A549 (cell line): Measurements from ENCODE around the gene SPTLC2. TPM values are rescaled to one million over a fixed set of nuclear protein-coding genes. Genes with fewer than 3 reads are reported as not detected.

Experiments
- ATAC-seq, 2 experiments: fragments of 200-7000 bp in 1 of 2; fragments of >200 bp in 1 of 2; cut with Nextera tagmentation in 1 of 2; cut with Tn5 transposase in 1 of 2; 3 replicates each; pipeline versions ENCODE4 v1.8.0 to v1.9.1; 2018 to 2020; ENCODE audit warnings: mild to moderate bottlenecking in 1 of 2, moderate library complexity in 1 of 2
- CTCF ChIA-PET: fragments of 300-600 bp; sonication (Branson Sonifier 250); formaldehyde crosslinking; extraction: SDS; loops from one replicate; lab custom pipeline; 2021; ENCODE audit warnings: antibody characterized with exemption, inconsistent platforms; lab: Yijun Ruan, JAX
- POLR2A ChIA-PET: fragments of 350-600 bp; formaldehyde crosslinking; extraction: SDS; loops from one replicate; lab custom pipeline; 2021; ENCODE audit warnings: antibody characterized with exemption, inconsistent platforms; lab: Yijun Ruan, JAX
- DNase-seq, 2 experiments: peaks; one replicate each; pipeline versions ENCODE4 v3.0.0 to v3.0.0-alpha.2; 2011 to 2016; ENCODE audit warnings: low read depth in 1 of 2, low spot score in 1 of 2
- FAIRE-seq: peaks from 2 replicates; lab custom pipeline; 2011; peaks lifted over from hg19 to GRCh38; lab: Jason Lieb, UNC
- H3K27ac ChIP-seq, 2 experiments: fragments of >200 bp; sonication (Bioruptor Twin); formaldehyde crosslinking; 3 replicates each; pipeline ENCODE4 v1.5.1; 2016 to 2017
- H3K4me1 ChIP-seq: fragments of >200 bp; sonication (Bioruptor Twin); formaldehyde crosslinking; 3 replicates; pipeline ENCODE4 v1.6.1; 2016
- H3K4me2 ChIP-seq: fragments of >200 bp; sonication (Bioruptor Twin); formaldehyde crosslinking; 3 replicates; pipeline ENCODE4 v1.6.1; 2016
- H3K4me3 ChIP-seq: fragments of >200 bp; sonication (Bioruptor Twin); formaldehyde crosslinking; 3 replicates; pipeline ENCODE4 v1.5.1; 2016
- H3K9me3 ChIP-seq: fragments of >200 bp; sonication (Bioruptor Twin); formaldehyde crosslinking; 3 replicates; pipeline ENCODE4 v1.6.1; 2016
- CBX2 ChIP-seq: fragments of 200-600 bp; sonication (generic); IDR thresholded peaks from 2 replicates; pipeline ENCODE4 v1.6.1; 2016; ENCODE audit warnings: low read depth, mild to moderate bottlenecking, borderline replicate concordance
- CEBPB ChIP-seq, 2 experiments: fragments of >200 bp in 1 of 2; sonication (Bioruptor Twin) in 1 of 2; formaldehyde crosslinking in 1 of 2; IDR thresholded peaks; 2 replicates each; pipeline ENCODE4 v1.6.1; 2012 to 2016
- CHD2 ChIP-seq: fragments of 150-350 bp; IDR thresholded peaks from 2 replicates; pipeline ENCODE4 v1.6.1; 2014; ENCODE audit warnings: low read length; ENCODE audit not compliant: partially characterized antibody
- E2F6 ChIP-seq: IDR thresholded peaks from 2 replicates; pipeline ENCODE4 v1.6.1; 2012; ENCODE audit warnings: low read depth, borderline replicate concordance
- EHMT2 ChIP-seq: fragments of 200-600 bp; sonication (generic); IDR thresholded peaks from 2 replicates; pipeline ENCODE4 v1.6.1; 2016; ENCODE audit warnings: antibody characterized with exemption, low read depth, mild to moderate bottlenecking, moderate library complexity
- ESRRA ChIP-seq: fragments of 150-350 bp; IDR thresholded peaks from 2 replicates; pipeline ENCODE4 v1.6.1; 2014; ENCODE audit warnings: mild to moderate bottlenecking, low read length, borderline replicate concordance
- HES2 ChIP-seq: fragments of >200 bp; sonication (Bioruptor Twin); formaldehyde crosslinking; IDR thresholded peaks from 2 replicates; pipeline ENCODE4 v1.6.1; 2016
- HEYL ChIP-seq: fragments of 250-450 bp; sonication (Bioruptor Pico); IDR thresholded peaks from 2 replicates; pipeline ENCODE4 v1.8.0; 2021; ENCODE audit warnings: mild to moderate bottlenecking, moderate library complexity
- HMGXB4 ChIP-seq: fragments of 250-450 bp; sonication (Bioruptor Pico); IDR thresholded peaks from 2 replicates; pipeline ENCODE4 v1.5.0; 2021; ENCODE audit warnings: mild to moderate bottlenecking, moderate library complexity, borderline replicate concordance
- HOXB13 ChIP-seq: fragments of 250-450 bp; sonication (Bioruptor Pico); IDR thresholded peaks from 2 replicates; pipeline ENCODE4 v1.5.0; 2020; ENCODE audit warnings: low read depth, mild to moderate bottlenecking, moderate library complexity
- HOXB5 ChIP-seq: fragments of 250-450 bp; sonication (Bioruptor Pico); IDR thresholded peaks from 2 replicates; pipeline ENCODE4 v1.5.0; 2020; ENCODE audit warnings: mild to moderate bottlenecking, moderate library complexity
- JUNB ChIP-seq: fragments of >200 bp; sonication (Bioruptor Twin); formaldehyde crosslinking; IDR thresholded peaks from 2 replicates; pipeline ENCODE4 v1.6.1; 2016
- KDM1A ChIP-seq: fragments of 200-600 bp; sonication (generic); IDR thresholded peaks from 2 replicates; pipeline ENCODE4 v1.6.1; 2016; ENCODE audit warnings: low read depth, mild to moderate bottlenecking
- KDM5A ChIP-seq: fragments of 200-600 bp; sonication (generic); IDR thresholded peaks from 2 replicates; pipeline ENCODE4 v1.6.1; 2016; ENCODE audit warnings: antibody characterized with exemption, mild to moderate bottlenecking
- MAFK ChIP-seq: fragments of 450-650 bp; IDR thresholded peaks from 2 replicates; pipeline ENCODE4 v1.6.1; 2014; ENCODE audit not compliant: partially characterized antibody
- NFE2L2 ChIP-seq: fragments of 150-350 bp; conservative IDR thresholded peaks from 2 replicates; pipeline ENCODE4 v1.6.1; 2014; ENCODE audit warnings: low read length
- POLR2A ChIP-seq: IDR thresholded peaks from 2 replicates; pipeline ENCODE4 v1.6.1; 2012; ENCODE audit warnings: mild to moderate bottlenecking, low read length
- POLR2AphosphoS2 ChIP-seq: conservative IDR thresholded peaks from 2 replicates; pipeline ENCODE4 v1.6.1; 2012; ENCODE audit warnings: low read length, improper control_type of control experiment, inconsistent platforms
- RAD21 ChIP-seq, 2 experiments: fragments of >200 bp in 1 of 2; sonication (Bioruptor Twin) in 1 of 2; formaldehyde crosslinking in 1 of 2; IDR thresholded peaks in 1 of 2; conservative IDR thresholded peaks in 1 of 2; 2 replicates in 1 of 2; 3 replicates in 1 of 2; pipeline ENCODE4 v1.6.1; 2012 to 2018; ENCODE audit warnings: inconsistent platforms in 1 of 2
- RFX5 ChIP-seq: fragments of 450-650 bp; IDR thresholded peaks from 2 replicates; pipeline ENCODE4 v1.7.1; 2014; ENCODE audit warnings: antibody characterized with exemption, mild to moderate bottlenecking, moderate library complexity
- TFCP2L1 ChIP-seq: fragments of 250-450 bp; sonication (Bioruptor Pico); IDR thresholded peaks from 2 replicates; pipeline ENCODE4 v1.5.0; 2021; ENCODE audit warnings: mild to moderate bottlenecking
- ZC3H11A ChIP-seq: fragments of 450-650 bp; IDR thresholded peaks from 2 replicates; pipeline ENCODE4 v1.6.1; 2014; ENCODE audit warnings: antibody characterized with exemption, mild to moderate bottlenecking
- WGBS: methylation state at CpG from one replicate; pipeline ENCODE4 v1.1.6; 2017; ENCODE audit errors: missing lambda C conversion rate; 5-methylcytosine and 5-hydroxymethylcytosine counted together
- polyA plus RNA-seq, 4 experiments: library from polyadenylated mRNA; depleted of rRNA in 3 of 4; stranded (reverse); fragments of >200 nt; fragmentation: RNase III in 1 of 4; extraction: RNeasy Plus Mini Kit Qiagen cat#74134 plus additional on column Dnase treatment in 1 of 4; gene quantifications; 2 replicates in 3 of 4; 3 replicates in 1 of 4; pipeline ENCODE4 v1.2.3, GENCODE V29; 2011 to 2017

SPTLC2 gene
- polyA plus RNA-seq, 2 of the 4 experiments (the other 2 are of a cell fraction), result 17.2 to 30.9 TPM

- ChIA-PET POLR2A (no interaction called here), CTCF (interaction anchor here (1.5 kb wide), 1 partner anchor 37 kb away, joined by 3 read pairs; no protein-coding TSS in a partner anchor)
- 64% methylated on average over 6 of the region's 6 CpGs for WGBS
Observed at GRCh38 chr14:77618381-77618970, 2.0 kb upstream of the SPTLC2 start.

GRCh38 chr14:77616133-77616453 is 344 bp downstream of the SPTLC2 start:
- Histone ChIP-seq H3K9me3 (no peaks in the 10 kb centered on the region), H3K27ac (peak overlapping the region; percentile 83 to 96), H3K4me1 (peaks cover 33% of the 10 kb centered on the region), H3K4me2 (peak overlapping the region; percentile 95), H3K4me3 (peak overlapping the region; percentile 93)
- FAIRE-seq, result no peak
- ChIA-PET POLR2A (no interaction called here), CTCF (interaction anchor here (1.3 kb wide), 1 partner anchor 740 kb away, joined by 3 read pairs; no protein-coding TSS in a partner anchor)
- ATAC-seq, result no peak; a peak in 3 of 6 replicates
- whole genome bisulfite sequencing, result 0% methylated on average over 1 of the region's 32 CpGs
- TF ChIP-seq RAD21 (conservative IDR thresholded peaks at IDR 0.05 in 1 of 2, IDR thresholded peaks at IDR 0.05 in 1 of 2) (no peak), ESRRA (no peak), ZC3H11A (no peak), POLR2A (no peak), JUNB (no peak), HOXB13 (CRISPR knock-in tag) (no peak), CEBPB (IDR thresholded peaks at IDR 0.05) (no peak), EHMT2 (no peak), HES2 (no peak), CHD2 (no peak), POLR2AphosphoS2 (no peak), CBX2 (no peak), KDM5A (no peak), HMGXB4 (no peak), TFCP2L1 (CRISPR knock-in tag) (no peak), RFX5 (no peak), HEYL (CRISPR knock-in tag) (no peak), KDM1A (no peak)
- DNase-seq, result peak in 1 of 2 experiments; percentile 21

More at GRCh38 chr14:77618381-77618970, 2.0 kb upstream of the SPTLC2 start:
- Histone ChIP-seq H3K9me3 (no peaks in the 10 kb centered on the region), H3K27ac (no peak overlapping the region), H3K4me1 (peaks cover 11% of the 10 kb centered on the region), H3K4me3 (no peak overlapping the region), H3K4me2 (no peak overlapping the region)
- ATAC-seq (no peak), DNase-seq (no peak), FAIRE-seq (no peak)
- TF ChIP-seq E2F6 (no peak), MAFK (no peak), POLR2AphosphoS2 (no peak), NFE2L2 (no peak), CEBPB (IDR thresholded peaks at IDR 0.05) (no peak), HOXB5 (no peak)
